AG10803 (cell line): ENCODE results near the gene GRID1.

Experiments
- DNase-seq: peaks from one replicate; pipeline ENCODE4 v3.0.0; 2010; ENCODE audit warnings: low read depth
- H3K4me3 ChIP-seq: 2 replicates; pipeline ENCODE4 v1.5.1; 2011; ENCODE audit warnings: mild to moderate bottlenecking, low read length, control low read depth
- CTCF ChIP-seq: conservative IDR thresholded peaks from 2 replicates; pipeline ENCODE4 v1.5.1; 2011; ENCODE audit warnings: mild to moderate bottlenecking, low read length, control low read depth, inconsistent platforms

Gene GRID1

GRCh38 chr10:85891472-85891871 is 475.1 kb downstream of the GRID1 start:
- DNase-seq: no peak
- TF ChIP-seq CTCF: no peak
- H3K4me3 ChIP-seq: no peak overlapping the region

GRCh38 chr10:85888559-85888958 is 478.0 kb downstream of the GRID1 start:
- no peak for DNase-seq
- no peak overlapping the region for H3K4me3 ChIP-seq
- no peak for TF ChIP-seq CTCF

GRCh38 chr10:85888004-85888403 is 478.6 kb downstream of the GRID1 start:
- TF ChIP-seq CTCF: no peak
- no peak overlapping the region for H3K4me3 ChIP-seq
- DNase-seq: no peak

- H3K4me3 ChIP-seq: no peak overlapping the region
- DNase-seq: no peak
- no peak for TF ChIP-seq CTCF
Measured at GRCh38 chr10:85874208-85874607, 492.4 kb downstream of the GRID1 start.

GRCh38 chr10:85873063-85873462 is 493.5 kb downstream of the GRID1 start:
- H3K4me3 ChIP-seq: no peak overlapping the region
- TF ChIP-seq CTCF: no peak
- no peak for DNase-seq

GRCh38 chr10:85868627-85869499 is 497.7 kb downstream of the GRID1 start:
- no peak overlapping the region for H3K4me3 ChIP-seq
- no peak for TF ChIP-seq CTCF

GRCh38 chr10:85864868-85865526 is 501.6 kb downstream of the GRID1 start:
- no peak for TF ChIP-seq CTCF
- H3K4me3 ChIP-seq: no peak overlapping the region
- no peak for DNase-seq

More at GRCh38 chr10:85868627-85869499, 497.7 kb downstream of the GRID1 start:
- no peak for DNase-seq
